ENCODE results near the gene SPRN.

The SPRN gene

DNA sequence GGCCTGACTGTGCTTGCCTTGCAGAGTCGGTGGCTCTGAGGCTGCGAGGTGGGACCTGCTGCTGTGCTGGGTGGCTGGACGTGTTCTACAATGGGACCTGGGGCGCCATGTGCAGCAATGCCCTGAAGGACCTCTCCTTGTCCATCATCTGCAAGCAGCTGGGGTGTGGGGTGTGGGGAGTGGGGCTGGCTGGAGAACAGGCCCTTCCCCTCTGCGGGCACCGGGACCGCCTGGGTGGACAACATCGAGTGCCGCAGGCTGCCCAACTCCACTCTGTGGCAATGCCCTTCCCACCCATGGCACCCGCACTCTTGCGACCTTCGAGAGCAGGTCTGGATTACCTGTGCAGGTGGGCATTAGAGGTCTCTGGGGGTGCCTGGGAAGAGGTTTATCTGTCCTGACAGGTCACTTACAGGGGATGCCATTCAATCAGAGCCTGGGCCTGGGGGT lies 40.2 kb upstream of the SPRN start:
- Histone ChIP-seq H3K36me3 (ENCODE audit: control insufficient read depth, insufficient read depth, low read length) (no peaks in the 10 kb centered on the region; the same call in 1 of the 2 replicates), H3K9me3 (ENCODE audit: control insufficient read depth, insufficient read depth, low read length) (peaks cover 21% of the 10 kb centered on the region), H3K27me3 (ENCODE audit: control insufficient read depth, insufficient read depth, low read length) (no peaks in the 10 kb centered on the region), H3K4me1 (ENCODE audit: control insufficient read depth, insufficient read depth, low read length) (no peaks in the 10 kb centered on the region; the same call in 1 of the 2 replicates), H3K4me3 (ENCODE audit: low read length) (no peak overlapping the region), H3K27ac (ENCODE audit: low read length) (no peak overlapping the region)
- WGBS (ENCODE audit: insufficient coverage, insufficient read length) = no CpG with 5 or more reads among the region's 12 CpGs
- DNase-seq (ENCODE audit: low read depth, low spot score) = no peak

DNA sequence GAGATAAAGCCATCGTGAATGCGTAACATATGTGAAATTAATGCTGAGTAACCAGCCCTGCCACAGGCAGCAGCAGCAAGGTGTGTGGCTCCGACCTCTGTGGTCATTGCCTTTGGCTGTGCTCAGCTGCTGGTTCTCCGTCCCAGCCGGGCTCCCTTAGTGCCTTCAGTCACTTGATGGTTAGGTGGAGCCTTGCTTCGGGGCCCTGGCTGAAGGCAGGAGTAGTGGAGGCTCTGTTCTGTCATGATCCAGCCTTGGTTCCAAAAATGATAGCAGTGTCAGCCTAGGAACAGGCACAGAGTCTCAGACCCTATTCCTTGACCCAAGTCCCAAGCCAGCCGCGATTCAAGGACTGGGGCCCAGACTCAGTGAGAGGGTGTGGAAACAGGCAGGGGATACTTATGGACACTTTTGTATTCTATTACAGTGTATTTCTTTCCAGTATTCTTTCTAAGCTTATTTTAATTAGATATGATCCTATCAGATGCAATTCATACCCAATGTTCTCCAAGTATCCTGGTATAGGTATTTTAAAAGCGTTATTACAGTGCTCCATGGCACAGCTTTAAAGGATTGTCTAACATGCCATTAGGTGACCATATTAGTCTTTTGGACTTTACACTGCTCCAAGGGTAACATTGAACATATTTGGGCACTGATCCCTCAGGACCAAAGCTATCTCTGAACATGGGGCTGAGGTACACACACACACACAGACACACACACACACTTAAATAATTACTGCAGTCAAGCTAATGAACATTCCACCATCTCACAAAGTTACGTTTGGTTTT lies 38.3 kb upstream of the SPRN start:
- Histone ChIP-seq H3K9me3 (ENCODE audit: control insufficient read depth, insufficient read depth, low read length) (peaks cover 29% of the 10 kb centered on the region), H3K4me1 (ENCODE audit: control insufficient read depth, insufficient read depth, low read length) (no peaks in the 10 kb centered on the region; the same call in 1 of the 2 replicates), H3K27ac (ENCODE audit: low read length) (no peak overlapping the region), H3K4me3 (ENCODE audit: low read length) (no peak overlapping the region), H3K36me3 (ENCODE audit: control insufficient read depth, insufficient read depth, low read length) (no peaks in the 10 kb centered on the region; the same call in 1 of the 2 replicates), H3K27me3 (ENCODE audit: control insufficient read depth, insufficient read depth, low read length) (no peaks in the 10 kb centered on the region)
- no peak for DNase-seq (ENCODE audit: low read depth, low spot score)
- no CpG with 5 or more reads among the region's 10 CpGs for WGBS (ENCODE audit: insufficient coverage, insufficient read length)

GRCh38 chr10:133461841-133462240 lies 37.4 kb upstream of the SPRN start:
- no peaks in the 10 kb centered on the region; the same call in 1 of the 2 replicates for H3K36me3 ChIP-seq (ENCODE audit: control insufficient read depth, insufficient read depth, low read length)

GRCh38 chr10:133461027-133461426 lies 36.6 kb upstream of the SPRN start:
- Histone ChIP-seq H3K27me3 (ENCODE audit: control insufficient read depth, insufficient read depth, low read length) (no peaks in the 10 kb centered on the region), H3K4me3 (ENCODE audit: low read length) (no peak overlapping the region), H3K9me3 (ENCODE audit: control insufficient read depth, insufficient read depth, low read length) (peaks cover 23% of the 10 kb centered on the region), H3K36me3 (ENCODE audit: control insufficient read depth, insufficient read depth, low read length) (no peaks in the 10 kb centered on the region; the same call in 1 of the 2 replicates), H3K27ac (ENCODE audit: low read length) (no peak overlapping the region), H3K4me1 (ENCODE audit: control insufficient read depth, insufficient read depth, low read length) (no peaks in the 10 kb centered on the region; the same call in 1 of the 2 replicates)
- WGBS (ENCODE audit: insufficient coverage, insufficient read length) = no CpG with 5 or more reads among the region's 7 CpGs
- no peak for DNase-seq (ENCODE audit: low read depth, low spot score)

More at GRCh38 chr10:133461841-133462240, 37.4 kb upstream of the SPRN start:
- no CpG with 5 or more reads among the region's 8 CpGs for WGBS (ENCODE audit: insufficient coverage, insufficient read length)
- Histone ChIP-seq H3K4me3 (ENCODE audit: low read length) (no peak overlapping the region), H3K27ac (ENCODE audit: low read length) (no peak overlapping the region), H3K9me3 (ENCODE audit: control insufficient read depth, insufficient read depth, low read length) (peaks cover 26% of the 10 kb centered on the region), H3K27me3 (ENCODE audit: control insufficient read depth, insufficient read depth, low read length) (no peaks in the 10 kb centered on the region), H3K4me1 (ENCODE audit: control insufficient read depth, insufficient read depth, low read length) (no peaks in the 10 kb centered on the region; the same call in 1 of the 2 replicates)
- no peak for DNase-seq (ENCODE audit: low read depth, low spot score)

DNA sequence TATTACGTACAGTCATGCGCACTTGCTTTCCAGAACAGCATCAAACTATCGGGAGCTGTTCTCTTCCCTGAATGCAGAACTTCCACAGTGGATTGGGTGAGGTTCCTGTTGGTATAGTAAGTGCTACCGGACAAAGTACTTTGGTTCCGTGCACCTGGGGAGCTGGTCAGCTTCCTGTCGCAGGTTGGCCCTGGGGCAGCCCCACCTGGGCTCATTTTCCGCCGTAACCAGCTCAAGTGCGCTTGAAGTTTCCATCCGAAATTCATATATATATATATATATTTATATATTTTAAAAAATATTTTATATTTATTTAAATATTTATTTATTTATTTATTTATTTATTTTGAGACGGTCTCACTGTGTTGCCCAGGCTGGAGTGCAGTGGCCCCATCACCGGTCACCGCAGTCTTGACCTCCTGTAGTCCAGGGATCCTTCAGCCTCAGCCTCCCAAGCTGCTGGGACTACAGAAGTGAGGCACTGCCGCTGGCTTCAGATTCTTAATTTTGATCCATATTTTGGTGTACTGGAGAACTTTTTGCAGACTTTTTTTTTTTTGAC lies 35.9 kb upstream of the SPRN start:
- Histone ChIP-seq H3K9me3 (ENCODE audit: control insufficient read depth, insufficient read depth, low read length) (peaks cover 27% of the 10 kb centered on the region), H3K36me3 (ENCODE audit: control insufficient read depth, insufficient read depth, low read length) (no peaks in the 10 kb centered on the region; the same call in 1 of the 2 replicates)
- WGBS (ENCODE audit: insufficient coverage, insufficient read length) = no CpG with 5 or more reads among the region's 14 CpGs

DNA sequence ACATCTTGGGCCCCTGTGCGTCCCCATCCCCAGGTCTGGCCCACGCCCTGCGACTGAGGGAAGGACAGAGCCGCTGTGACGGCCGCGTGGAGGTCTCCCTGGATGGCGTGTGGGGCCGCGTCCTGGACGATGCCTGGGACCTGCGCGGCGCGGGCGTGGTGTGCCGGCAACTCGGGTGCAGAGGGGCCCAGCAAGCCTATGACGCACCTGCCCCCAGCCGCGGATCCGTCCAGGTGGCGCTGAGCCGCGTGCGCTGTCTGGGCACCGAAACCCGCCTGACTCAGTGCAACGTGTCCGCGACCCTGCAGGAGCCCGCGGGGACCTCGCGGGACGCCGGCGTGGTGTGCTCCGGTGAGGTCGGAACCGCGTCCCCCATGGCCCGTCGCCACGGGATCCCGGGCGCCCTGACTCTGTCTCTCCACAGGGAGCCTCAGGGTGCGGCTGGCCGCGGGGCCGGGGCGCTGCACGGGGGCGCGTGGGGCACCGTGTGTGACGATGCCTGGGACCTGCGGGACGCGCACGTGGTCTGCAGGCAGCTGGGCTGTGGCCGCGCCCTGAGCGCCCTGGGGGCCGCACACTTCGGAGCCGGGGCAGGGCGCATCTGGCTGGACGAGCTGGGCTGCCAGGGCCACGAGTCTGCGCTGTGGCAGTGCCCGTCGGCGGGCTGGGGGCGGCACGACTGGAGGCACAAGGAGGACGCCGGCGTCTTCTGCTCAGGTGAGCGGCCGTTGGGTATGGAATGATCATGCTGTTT lies 35.2 kb upstream of the SPRN start:
- no CpG with 5 or more reads among the region's 81 CpGs for WGBS (ENCODE audit: insufficient coverage, insufficient read length)
- no peaks in the 10 kb centered on the region; the same call in 1 of the 2 replicates for H3K4me1 ChIP-seq (ENCODE audit: control insufficient read depth, insufficient read depth, low read length)
- H3K9me3 ChIP-seq (ENCODE audit: control insufficient read depth, insufficient read depth, low read length) = peaks cover 26% of the 10 kb centered on the region
- H3K27ac ChIP-seq (ENCODE audit: low read length) = no peak overlapping the region
- DNase-seq (ENCODE audit: low read depth, low spot score) = no peak
- no peak overlapping the region for H3K4me3 ChIP-seq (ENCODE audit: low read length)
- H3K27me3 ChIP-seq (ENCODE audit: control insufficient read depth, insufficient read depth, low read length) = no peaks in the 10 kb centered on the region
- no peaks in the 10 kb centered on the region; the same call in 1 of the 2 replicates for H3K36me3 ChIP-seq (ENCODE audit: control insufficient read depth, insufficient read depth, low read length)

More for the DNA sequence above, 35.9 kb upstream of the SPRN start:
- no peaks in the 10 kb centered on the region for H3K27me3 ChIP-seq (ENCODE audit: control insufficient read depth, insufficient read depth, low read length)
- DNase-seq (ENCODE audit: low read depth, low spot score) = no peak
- H3K4me1 ChIP-seq (ENCODE audit: control insufficient read depth, insufficient read depth, low read length) = no peaks in the 10 kb centered on the region; the same call in 1 of the 2 replicates
- no peak overlapping the region for H3K4me3 ChIP-seq (ENCODE audit: low read length)
- no peak overlapping the region for H3K27ac ChIP-seq (ENCODE audit: low read length)

DNA sequence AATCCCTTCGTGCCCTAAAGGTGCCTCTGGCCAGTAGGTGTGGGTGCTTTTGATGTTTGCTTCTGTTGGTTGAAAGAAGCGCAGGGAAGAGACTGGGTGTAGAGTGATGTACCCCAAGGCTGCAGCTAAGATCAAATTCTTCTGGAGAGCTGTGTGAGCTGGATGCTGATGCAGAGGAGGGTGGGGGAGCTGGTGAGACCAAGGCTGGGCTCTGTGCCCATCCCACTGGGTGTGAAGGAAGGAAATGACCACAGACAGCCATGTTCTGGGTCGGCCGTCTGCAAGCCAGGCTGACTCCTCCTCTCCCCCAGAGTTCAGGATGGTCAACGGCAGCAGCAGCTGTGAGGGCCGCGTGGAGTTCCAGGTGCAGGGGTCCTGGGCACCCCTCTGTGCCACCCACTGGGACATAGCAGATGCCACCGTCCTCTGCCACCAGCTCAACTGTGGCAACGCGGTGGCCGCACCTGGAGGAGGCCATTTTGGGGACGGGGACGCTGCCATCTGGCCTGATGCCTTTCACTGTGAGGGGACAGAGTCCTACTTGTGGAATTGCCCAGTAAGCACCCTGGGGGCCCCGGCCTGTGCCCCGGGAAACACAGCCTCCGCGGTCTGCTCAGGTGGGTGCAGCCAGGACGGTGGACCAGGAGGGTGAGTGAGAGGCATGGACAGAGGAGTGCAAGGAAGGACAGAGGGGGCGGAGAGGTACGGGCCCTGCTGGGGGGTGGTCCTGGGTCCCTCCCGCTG lies 34.5 kb upstream of the SPRN start:
- no CpG with 5 or more reads among the region's 21 CpGs for WGBS (ENCODE audit: insufficient coverage, insufficient read length)
- Histone ChIP-seq H3K27ac (ENCODE audit: low read length) (no peak overlapping the region), H3K27me3 (ENCODE audit: control insufficient read depth, insufficient read depth, low read length) (no peaks in the 10 kb centered on the region), H3K4me3 (ENCODE audit: low read length) (no peak overlapping the region), H3K9me3 (ENCODE audit: control insufficient read depth, insufficient read depth, low read length) (peaks cover 32% of the 10 kb centered on the region), H3K4me1 (ENCODE audit: control insufficient read depth, insufficient read depth, low read length) (no peaks in the 10 kb centered on the region; the same call in 1 of the 2 replicates), H3K36me3 (ENCODE audit: control insufficient read depth, insufficient read depth, low read length) (no peaks in the 10 kb centered on the region; the same call in 1 of the 2 replicates)
- no peak for DNase-seq (ENCODE audit: low read depth, low spot score)

GRCh38 chr10:133458021-133458709 lies 33.7 kb upstream of the SPRN start:
- no peak for DNase-seq (ENCODE audit: low read depth, low spot score)
- WGBS (ENCODE audit: insufficient coverage, insufficient read length) = no CpG with 5 or more reads among the region's 40 CpGs
- Histone ChIP-seq H3K36me3 (ENCODE audit: control insufficient read depth, insufficient read depth, low read length) (peaks cover 2% of the 10 kb centered on the region; the same call in 1 of the 2 replicates), H3K27me3 (ENCODE audit: control insufficient read depth, insufficient read depth, low read length) (no peaks in the 10 kb centered on the region), H3K27ac (ENCODE audit: low read length) (no peak overlapping the region), H3K4me3 (ENCODE audit: low read length) (no peak overlapping the region; the same call in 1 of the 2 replicates), H3K9me3 (ENCODE audit: control insufficient read depth, insufficient read depth, low read length) (peaks cover 35% of the 10 kb centered on the region), H3K4me1 (ENCODE audit: control insufficient read depth, insufficient read depth, low read length) (no peaks in the 10 kb centered on the region; the same call in 1 of the 2 replicates)

DNA sequence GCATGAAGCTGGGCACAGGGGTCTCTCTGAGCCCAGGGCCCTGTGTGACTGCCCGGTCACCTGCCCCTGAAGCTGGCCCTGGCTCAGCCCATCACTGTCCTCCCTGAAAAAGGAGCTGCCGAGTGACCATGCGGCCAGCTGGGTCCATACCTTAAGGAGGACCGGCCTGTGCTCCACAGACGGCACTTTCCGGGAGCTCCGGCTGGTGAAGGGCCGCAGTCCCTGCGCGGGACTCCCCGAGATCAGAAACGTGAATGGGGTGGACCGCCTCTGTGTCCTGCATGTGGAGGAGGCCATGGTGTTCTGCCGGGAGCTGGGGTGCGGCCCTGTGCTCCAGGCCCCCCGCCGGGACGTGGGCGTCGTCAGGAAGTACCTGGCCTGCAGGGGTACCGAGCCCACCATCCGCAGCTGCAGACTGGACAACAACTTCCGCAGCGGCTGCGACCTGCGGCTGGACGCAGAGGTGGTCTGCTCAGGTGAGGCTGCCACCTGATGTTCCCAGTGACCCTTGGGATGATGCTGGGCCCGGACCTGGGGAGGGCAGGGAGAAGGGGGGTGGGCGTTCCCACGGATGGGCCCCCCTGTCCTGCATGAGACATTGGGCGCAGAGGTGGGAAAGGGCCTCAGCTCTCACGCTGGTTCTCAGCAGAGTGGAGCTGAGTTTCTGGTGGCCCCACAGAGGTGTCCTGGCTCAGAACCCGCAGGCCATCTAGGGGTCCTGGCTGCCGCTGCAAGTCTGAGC lies 32.8 kb upstream of the SPRN start:
- WGBS (ENCODE audit: insufficient coverage, insufficient read length) = no CpG with 5 or more reads among the region's 34 CpGs
- no peak for DNase-seq (ENCODE audit: low read depth, low spot score)
- no peaks in the 10 kb centered on the region for H3K4me1 ChIP-seq (ENCODE audit: control insufficient read depth, insufficient read depth, low read length)
- no peaks in the 10 kb centered on the region for H3K27me3 ChIP-seq (ENCODE audit: control insufficient read depth, insufficient read depth, low read length)
- peaks cover 2% of the 10 kb centered on the region; the same call in 1 of the 2 replicates for H3K36me3 ChIP-seq (ENCODE audit: control insufficient read depth, insufficient read depth, low read length)
- no peak overlapping the region for H3K4me3 ChIP-seq (ENCODE audit: low read length)
- H3K27ac ChIP-seq (ENCODE audit: low read length) = no peak overlapping the region
- H3K9me3 ChIP-seq (ENCODE audit: control insufficient read depth, insufficient read depth, low read length) = peaks cover 32% of the 10 kb centered on the region
